HG03039 (cell line): ENCODE data around the gene ZNG1A.
"Not testable (repeated sequence)": the region's sequence is repeated elsewhere in the genome, so short reads cannot be mapped to it uniquely, and the experiment has no call there.

ENCODE experiments used
- ATAC-seq: cut with Tn5 transposase; IDR thresholded peaks from one replicate; pipeline ENCODE4 v1.9.1; 2021; ENCODE audit warnings: mild to moderate bottlenecking, moderate library complexity; ENCODE audit not compliant: unreplicated experiment

ZNG1A gene

DNA sequence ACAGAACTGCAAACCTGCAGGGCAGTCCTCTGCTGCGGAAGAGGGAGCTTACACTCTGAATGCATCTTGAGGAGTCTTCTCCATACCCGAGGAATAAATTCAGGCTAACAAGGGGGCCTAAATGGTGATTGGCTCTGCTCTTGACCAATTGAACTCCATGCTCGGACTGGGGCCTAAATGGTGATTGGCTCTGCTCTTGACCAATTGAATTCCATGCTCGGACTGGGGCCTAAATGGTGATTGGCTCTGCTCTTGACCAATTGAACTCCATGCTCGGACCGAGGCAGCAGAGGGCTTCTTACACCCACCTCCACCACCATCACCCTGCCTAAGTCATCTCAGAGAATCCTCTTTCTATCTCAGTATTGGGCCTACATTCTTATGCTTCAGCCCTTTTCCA is 79.0 kb downstream of the ZNG1A start:
- ATAC-seq, result not testable (repeated sequence)

DNA sequence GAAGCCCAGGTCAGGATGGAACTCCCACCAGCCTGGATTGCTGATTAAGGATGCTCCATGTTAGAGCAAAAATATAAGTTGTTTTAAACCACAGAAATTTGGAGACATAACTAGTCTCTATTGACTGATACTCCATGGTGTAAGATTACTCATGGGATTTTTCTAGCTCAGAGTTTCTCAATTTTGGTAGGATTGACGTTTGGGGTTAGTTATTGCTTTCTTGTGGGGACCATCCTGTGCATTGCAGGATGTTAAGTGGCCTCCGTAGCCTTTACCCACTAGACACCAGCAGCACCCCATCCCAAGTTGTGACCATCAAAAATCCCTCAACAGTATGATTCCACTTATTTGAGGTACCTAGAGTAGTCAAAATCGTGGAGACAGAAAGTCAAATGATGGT is 80.1 kb downstream of the ZNG1A start:
- not testable (repeated sequence) for ATAC-seq

DNA sequence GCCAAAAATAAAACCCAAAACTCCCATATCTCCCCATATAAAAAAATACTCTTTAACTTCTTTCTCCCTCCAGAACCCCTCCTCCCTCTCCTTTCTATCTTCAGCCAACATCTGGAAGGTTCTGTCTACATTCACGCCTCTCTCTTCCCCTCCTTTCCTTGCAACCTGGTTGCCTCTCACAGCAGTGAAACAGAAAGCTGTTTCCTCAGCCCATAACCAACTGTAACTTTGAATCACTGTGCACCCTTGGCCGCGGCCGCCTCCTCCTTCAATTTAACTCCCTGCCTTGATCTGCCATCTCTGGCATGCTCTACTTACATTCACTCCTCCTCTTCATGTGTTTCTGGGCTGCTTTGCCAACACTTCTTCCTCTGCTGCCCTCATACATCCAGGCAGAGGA is 83.9 kb downstream of the ZNG1A start:
- ATAC-seq, result not testable (repeated sequence)

DNA sequence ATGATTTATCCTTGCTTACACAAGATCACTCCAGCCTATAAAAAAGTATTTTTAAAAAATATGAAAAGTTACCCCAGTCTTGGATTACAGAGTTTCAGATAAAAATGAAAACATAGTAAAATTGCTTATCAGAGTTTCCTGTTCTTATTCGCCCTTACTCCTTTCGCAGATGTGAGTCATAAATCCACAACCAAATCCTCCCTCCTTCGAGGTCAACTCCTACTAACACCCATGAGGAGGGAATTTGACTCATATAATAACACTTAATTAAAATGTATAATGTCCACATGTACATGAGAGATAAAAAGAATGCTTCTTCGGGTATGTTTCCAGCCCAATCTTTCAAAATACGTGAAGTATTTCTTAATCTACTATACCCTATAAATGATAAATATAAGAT is 84.5 kb downstream of the ZNG1A start:
- not testable (repeated sequence) for ATAC-seq

DNA sequence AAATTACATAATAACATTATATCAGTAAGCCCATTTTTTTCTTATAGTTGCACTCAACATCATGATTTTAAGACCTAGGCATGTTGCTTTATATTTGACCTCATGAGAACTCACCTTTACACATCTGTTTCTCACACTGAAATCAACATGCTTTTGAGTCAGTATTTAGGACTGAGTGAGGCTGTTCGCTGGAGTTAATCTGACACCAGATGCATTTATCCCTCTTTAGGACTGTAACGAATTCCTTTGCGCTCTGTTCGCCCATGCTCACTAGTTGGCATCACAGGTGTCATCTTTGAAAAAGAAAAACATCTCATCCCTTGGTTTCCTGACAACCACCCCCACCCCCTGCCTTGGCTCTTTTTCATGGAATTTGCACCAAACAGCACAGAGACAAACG is 84.9 kb downstream of the ZNG1A start:
- not testable (repeated sequence) for ATAC-seq

DNA sequence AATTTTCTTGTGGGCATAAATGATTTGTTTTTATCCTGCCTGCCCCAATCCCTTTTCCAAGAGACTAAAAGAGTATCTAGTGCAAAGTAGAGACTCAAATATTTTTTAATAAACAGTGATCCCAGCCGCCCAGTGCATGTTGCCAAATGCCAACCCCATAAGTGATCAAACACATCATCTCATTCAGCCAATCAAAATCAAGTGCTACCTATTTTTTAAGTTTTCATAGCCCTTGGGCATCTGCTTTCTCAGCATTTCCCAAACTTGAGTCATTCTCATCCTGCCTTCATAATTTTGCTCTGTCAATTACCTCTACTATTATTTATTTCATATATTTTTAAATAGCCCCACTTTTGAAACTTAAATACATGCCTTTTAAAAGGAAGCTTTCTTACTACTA is 88.0 kb downstream of the ZNG1A start:
- ATAC-seq, result not testable (repeated sequence)

DNA sequence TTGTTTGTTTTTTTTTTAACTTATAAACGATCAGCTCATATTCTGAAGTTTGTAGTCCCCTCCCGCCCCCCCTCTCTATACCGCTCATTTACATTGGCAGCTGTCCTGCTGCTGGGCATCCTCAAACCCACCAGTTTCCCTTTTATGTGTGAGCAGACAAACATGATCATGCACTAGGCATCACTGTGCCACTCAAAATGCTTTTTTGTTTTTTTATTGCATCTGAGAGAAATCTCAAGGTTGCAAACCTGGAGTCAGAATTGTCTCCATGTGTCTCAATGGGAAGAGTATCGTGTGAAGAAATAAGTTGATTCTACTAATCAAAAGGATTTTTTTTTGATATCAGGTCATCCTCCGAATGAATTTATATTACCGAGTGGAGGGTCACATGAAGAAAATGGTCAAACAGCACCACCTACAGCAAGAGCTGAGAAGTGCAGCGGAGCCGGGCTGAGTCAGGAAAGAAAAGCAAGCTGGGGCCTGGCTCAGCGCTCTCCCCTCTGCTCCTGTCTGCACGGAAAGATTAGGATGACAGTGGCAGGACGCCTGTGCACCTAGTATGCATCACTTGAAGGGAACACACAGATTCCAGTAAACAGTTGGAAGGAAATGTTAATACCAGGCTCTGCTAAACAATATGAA is 90.3 kb downstream of the ZNG1A start:
- peak; percentile 68 for ATAC-seq

DNA sequence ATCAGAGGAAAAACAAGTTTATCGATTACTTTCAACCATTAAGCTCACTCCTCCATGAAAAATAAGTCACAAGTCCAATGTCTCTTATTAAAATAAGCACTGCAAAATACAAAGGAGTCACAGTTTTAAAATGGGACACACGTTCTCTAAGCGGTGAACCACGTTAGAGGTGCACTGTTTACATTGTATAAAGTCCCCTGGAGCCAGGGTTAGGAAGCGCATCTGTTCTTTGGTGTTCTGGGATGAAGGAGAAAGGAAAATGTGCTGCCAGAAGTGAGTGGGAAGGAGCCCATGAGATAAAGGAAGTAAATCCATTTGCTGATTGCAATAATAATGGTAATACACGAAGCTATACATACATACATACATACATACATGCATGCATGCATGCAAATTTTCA is 91.0 kb downstream of the ZNG1A start:
- ATAC-seq, result not testable (repeated sequence)

DNA sequence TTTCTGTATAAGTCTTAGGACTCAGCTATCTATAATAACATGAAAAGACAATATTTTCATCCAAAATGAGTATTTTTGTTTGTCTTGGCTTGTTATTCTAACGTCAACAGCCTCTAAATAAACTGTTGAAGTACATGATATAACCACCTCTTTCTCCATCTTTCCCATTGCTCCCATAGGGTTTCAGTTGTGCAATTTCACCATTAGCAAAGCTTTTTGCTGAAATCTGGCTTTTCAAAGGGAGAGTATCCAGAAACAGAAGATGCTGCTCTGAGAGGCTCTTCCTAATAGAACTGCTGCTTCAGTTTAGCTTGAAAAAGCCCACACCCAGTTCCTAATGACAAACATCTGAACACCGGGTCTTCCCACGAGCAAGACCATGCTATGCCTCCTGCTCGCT is 91.8 kb downstream of the ZNG1A start:
- not testable (repeated sequence) for ATAC-seq

DNA sequence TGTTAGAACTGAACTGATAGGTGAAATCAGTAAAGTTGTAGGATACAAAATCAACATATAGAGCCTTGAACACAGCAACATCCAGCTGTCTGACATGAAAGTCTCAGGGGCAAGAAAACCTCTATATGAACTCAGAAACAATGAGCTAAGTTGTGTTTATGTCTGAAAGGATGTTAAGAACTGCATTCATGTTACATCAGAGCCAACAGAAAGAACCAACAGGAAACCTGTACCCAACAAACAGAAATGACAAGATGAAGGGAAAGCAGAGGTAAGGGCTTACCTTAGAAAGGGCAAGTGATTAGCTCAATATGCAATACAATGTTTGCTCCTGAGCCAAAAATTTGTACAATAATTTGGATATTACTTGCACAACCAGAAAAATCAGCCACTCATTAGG is 92.2 kb downstream of the ZNG1A start:
- ATAC-seq, result not testable (repeated sequence)

DNA sequence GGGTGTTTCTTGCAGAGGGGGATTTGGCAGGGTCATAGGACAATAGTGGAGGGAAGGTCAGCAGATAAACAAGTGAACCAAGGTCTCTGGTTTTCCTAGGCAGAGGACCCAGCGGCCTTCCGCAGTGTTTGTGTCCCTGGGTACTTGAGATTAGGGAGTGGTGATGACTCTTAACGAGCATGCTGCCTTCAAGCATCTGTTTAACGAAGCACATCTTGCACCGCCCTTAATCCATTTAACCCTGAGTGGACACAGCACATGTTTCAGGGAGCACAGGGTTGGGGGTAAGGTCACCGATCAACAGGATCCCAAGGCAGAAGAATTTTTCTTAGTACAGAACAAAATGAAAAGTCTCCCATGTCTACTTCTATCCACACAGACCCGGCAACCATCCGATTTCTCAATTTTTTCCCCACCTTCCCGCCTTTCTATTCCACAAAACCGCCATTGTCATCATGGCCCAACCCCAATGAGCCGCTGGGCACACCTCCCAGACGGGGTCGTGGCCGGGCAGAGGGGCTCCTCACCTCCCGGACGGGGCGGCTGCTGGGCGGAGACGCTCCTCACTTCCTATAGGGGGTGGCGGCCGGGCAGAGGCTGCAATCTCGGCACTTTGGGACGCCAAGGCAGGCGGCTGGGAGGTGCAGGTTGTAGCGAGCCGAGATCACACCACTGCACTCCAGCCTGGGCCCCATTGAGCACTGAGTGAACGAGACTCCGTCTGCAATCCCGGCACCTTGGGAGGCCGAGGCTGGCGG is 95.7 kb downstream of the ZNG1A start:
- not testable (repeated sequence) for ATAC-seq

DNA sequence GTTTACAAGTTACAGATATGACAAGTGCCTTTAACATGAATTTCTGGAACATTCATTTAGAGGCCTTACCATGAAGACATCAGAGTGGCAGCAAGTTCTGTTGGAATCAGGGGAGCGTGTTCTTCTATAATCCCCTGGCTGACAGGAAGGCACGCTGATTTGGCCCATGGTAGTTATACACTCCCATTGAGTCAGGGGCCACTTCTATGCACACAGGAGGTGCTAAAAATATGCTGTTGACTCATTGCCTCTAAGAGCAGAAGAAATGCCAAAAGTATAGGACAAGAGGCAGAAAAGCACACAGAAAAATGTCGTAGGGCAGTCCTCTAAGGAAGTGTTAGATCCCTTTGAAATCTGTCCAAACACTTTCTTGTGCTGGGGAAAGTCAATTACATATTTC is 100.5 kb downstream of the ZNG1A start:
- not testable (repeated sequence) for ATAC-seq

DNA sequence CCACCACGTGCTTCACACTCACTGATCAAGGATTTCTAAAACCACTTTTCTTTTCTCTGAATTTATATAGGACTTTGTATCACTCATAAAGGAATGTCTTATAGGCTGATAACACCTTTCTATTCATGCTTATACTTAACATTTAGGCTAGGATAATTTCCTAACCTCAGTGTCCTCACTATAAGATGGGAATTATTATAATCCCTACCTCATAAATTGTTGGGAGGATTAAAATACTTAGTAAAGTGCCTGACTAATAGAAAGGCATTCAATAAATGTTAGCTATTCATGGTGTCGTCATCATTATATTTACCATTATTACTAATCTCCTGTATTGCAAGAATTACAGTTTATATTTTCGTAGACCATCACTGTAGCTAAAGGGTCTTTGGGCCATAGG is 102.5 kb downstream of the ZNG1A start:
- ATAC-seq, result not testable (repeated sequence)

DNA sequence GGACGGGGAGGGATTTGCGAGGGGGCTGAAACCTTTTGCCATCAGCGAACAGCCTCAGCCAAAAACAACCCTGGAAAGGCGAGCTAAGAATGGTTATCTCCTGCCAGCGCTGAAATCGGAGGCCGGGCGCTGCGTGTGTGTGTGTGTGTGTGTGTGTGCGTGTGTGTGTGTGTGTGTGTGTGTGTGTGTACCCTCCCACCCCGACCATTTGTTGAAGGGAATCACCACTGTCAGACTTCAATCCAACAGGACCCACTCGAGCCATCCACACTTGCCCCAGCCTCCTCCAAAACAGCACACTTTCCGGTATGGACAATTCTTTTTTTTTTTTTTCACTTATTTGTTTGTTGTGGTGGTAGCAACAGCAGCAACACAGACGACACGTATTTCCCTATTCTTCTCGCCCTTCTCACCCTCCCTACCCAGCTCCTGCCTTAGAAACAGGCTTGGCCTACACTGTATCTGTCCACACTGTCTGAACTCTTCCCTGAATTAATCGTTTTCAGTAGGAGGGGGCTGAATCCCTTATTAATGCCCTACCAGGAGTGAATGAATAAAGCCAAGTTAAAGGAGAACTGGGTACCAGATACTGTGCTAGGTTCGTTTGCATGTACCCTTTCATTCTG is 104.8 kb downstream of the ZNG1A start:
- not testable (repeated sequence) for ATAC-seq

DNA sequence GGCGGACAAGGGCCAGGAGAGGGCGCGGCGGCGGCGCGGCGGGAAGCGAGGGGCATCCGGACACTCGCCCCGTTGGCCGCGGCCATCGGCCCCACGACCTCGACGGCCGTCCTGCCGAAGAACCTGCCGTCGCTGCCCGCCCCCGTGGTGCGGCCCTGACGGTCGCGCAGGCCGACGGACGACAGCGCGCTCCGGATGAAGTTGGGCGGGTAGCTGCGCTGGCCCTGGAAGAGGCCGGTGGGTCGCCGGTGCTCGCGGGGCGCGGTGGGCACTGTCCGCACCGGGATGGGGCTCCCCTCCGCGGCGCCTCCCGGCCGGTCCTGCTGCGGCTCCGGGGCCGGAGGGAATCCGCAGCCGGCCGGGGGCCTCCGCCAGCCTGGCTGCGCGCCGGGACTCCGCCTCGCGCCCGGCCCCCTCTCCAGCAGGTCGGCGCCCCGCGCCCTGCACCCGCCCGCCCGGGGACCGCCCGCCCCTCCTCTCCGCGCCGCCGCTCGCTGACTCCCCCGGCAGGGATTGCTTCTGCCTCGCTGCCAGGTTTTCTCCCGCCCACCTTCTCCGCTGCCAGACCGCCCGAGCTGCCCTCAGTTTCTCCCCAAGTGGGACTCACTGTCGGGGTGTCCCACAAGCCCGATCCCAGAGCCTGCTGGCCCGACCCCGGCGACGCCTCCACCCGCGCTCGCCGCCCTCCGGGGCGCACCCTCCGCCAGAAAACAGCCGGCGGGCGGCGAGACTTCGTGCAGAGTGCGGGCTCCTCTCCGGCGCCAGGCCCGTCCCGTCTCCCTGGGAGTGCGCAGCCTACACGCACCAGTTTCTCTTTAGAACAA is 105.6 kb downstream of the ZNG1A start:
- not testable (repeated sequence) for ATAC-seq
